Keratinocyte (primary cell): Measurements from ENCODE around the gene ZNF41. TPM values are rescaled to one million over a fixed set of nuclear protein-coding genes. Genes with fewer than 3 reads are reported as not detected.
A peak's percentile ranks its signal among the peaks of the same experiment; 100 is the strongest.
"Not testable (repeated sequence)": the region's sequence is repeated elsewhere in the genome, so short reads cannot be mapped to it uniquely, and the experiment has no call there.

Experiments
- DNase-seq: peaks from one replicate; pipeline ENCODE4 v3.0.0-alpha.2; 2011; ENCODE audit warnings: low read depth, missing footprints, low spot score
- FAIRE-seq: peaks from 2 replicates; lab custom pipeline; 2011; peaks lifted over from hg19 to GRCh38; lab: Jason Lieb, UNC
- H2AFZ ChIP-seq: 2 replicates; pipeline ENCODE4 v1.6.0; 2012; ENCODE audit warnings: low read length, control low read depth, inconsistent platforms; ENCODE audit not compliant: control insufficient read depth
- H3K27ac ChIP-seq: 2 replicates; pipeline ENCODE4 v1.5.1; 2011; ENCODE audit warnings: low read length; ENCODE audit not compliant: control insufficient read depth, insufficient read depth
- H3K27me3 ChIP-seq: 3 replicates; pipeline ENCODE4 v1.6.0; 2011; ENCODE audit warnings: low read length; ENCODE audit not compliant: control insufficient read depth, insufficient read depth; ENCODE audit errors: extremely low read depth
- H3K36me3 ChIP-seq, 2 experiments: 2 replicates in 1 of 2; 3 replicates in 1 of 2; pipeline ENCODE4 v1.5.1; 2011; ENCODE audit warnings: low read length in 2 of 2, mild to moderate bottlenecking in 1 of 2; ENCODE audit not compliant: control insufficient read depth in 2 of 2, insufficient read depth in 2 of 2; ENCODE audit errors: extremely low read depth in 1 of 2
- H3K4me1 ChIP-seq: 3 replicates; pipeline ENCODE4 v1.5.1; 2011; ENCODE audit warnings: low read length; ENCODE audit not compliant: control insufficient read depth, insufficient read depth; ENCODE audit errors: extremely low read depth
- H3K4me2 ChIP-seq: 3 replicates; pipeline ENCODE4 v1.6.0; 2011; ENCODE audit warnings: low read depth, low read length; ENCODE audit not compliant: control insufficient read depth, insufficient read depth; ENCODE audit errors: extremely low read depth
- H3K4me3 ChIP-seq, 3 experiments: fragments of 200-600 bp in 1 of 3; sonication (generic) in 1 of 3; 2 replicates in 2 of 3; 3 replicates in 1 of 3; pipeline ENCODE4 v1.5.1; 2011 to 2016; ENCODE audit warnings: low read length in 3 of 3, mild to moderate bottlenecking in 3 of 3, control low read depth in 2 of 3, inconsistent platforms in 1 of 3, low read depth in 1 of 3, mixed read lengths in 1 of 3, mixed run types in 1 of 3, moderate library complexity in 1 of 3; ENCODE audit not compliant: control insufficient read depth in 2 of 3, insufficient read depth in 2 of 3; ENCODE audit errors: extremely low read depth in 1 of 3
- H3K79me2 ChIP-seq: 2 replicates; pipeline ENCODE4 v1.6.0; 2012; ENCODE audit warnings: low read length; ENCODE audit not compliant: control insufficient read depth, insufficient read depth
- H3K9ac ChIP-seq: 3 replicates; pipeline ENCODE4 v1.6.0; 2011; ENCODE audit warnings: low read length; ENCODE audit not compliant: control insufficient read depth, insufficient read depth; ENCODE audit errors: extremely low read depth
- H3K9me1 ChIP-seq: 3 replicates; pipeline ENCODE4 v1.6.0; 2011; ENCODE audit warnings: low read length; ENCODE audit not compliant: control insufficient read depth, insufficient read depth; ENCODE audit errors: extremely low read depth
- H3K9me3 ChIP-seq: 2 replicates; pipeline ENCODE4 v1.5.1; 2012; ENCODE audit warnings: low read depth, low read length; ENCODE audit not compliant: control insufficient read depth
- H4K20me1 ChIP-seq: 3 replicates; pipeline ENCODE4 v1.6.0; 2011; ENCODE audit warnings: low read length; ENCODE audit not compliant: control insufficient read depth, insufficient read depth; ENCODE audit errors: extremely low read depth
- CTCF ChIP-seq, 3 experiments: IDR thresholded peaks in 1 of 3; conservative IDR thresholded peaks in 1 of 3; optimal IDR thresholded peaks in 1 of 3; 2 replicates in 2 of 3; 3 replicates in 1 of 3; pipeline versions ENCODE3 to v1.5.1; 2011; ENCODE audit warnings: low read length in 3 of 3, mild to moderate bottlenecking in 3 of 3, moderate library complexity in 2 of 3, control low read depth in 1 of 3, inconsistent platforms in 1 of 3; ENCODE audit not compliant: insufficient read depth in 2 of 3; ENCODE audit errors: extremely low read depth in 1 of 3
- EZH2 ChIP-seq: IDR thresholded peaks from one replicate; pipeline ENCODE4 v1.6.1; 2012; ENCODE audit warnings: inconsistent platforms, mild to moderate bottlenecking, low read length, moderate library complexity
- dilution Hi-C: fragments of 300-500 bp; cut with MboI; formaldehyde crosslinking; loops from one replicate; pipeline ENCODE4 v1.7.0; 2020; ENCODE audit warnings: low sequenced_read_pairs; ENCODE audit not compliant: extremely low pct_ligation_motif_present
- polyA plus RNA-seq, 5 experiments: library from polyadenylated mRNA; depleted of rRNA in 3 of 5; stranded (reverse) in 3 of 5; stranded (forward) in 1 of 5; unstranded in 1 of 5; fragments of >200 nt; gene quantifications; 1 replicate in 1 of 5; 2 replicates in 3 of 5; 3 replicates in 1 of 5; pipeline versions ENCODE4 v1.2.1 to v1.2.3, GENCODE V29; 2011 to 2012; ENCODE audit warnings: missing spikeins in 2 of 5, low read depth in 1 of 5, low replicate concordance in 1 of 5

ZNF41 gene
- polyA plus RNA-seq, 1 donor (not counting 4 experiments of a cell fraction or from before 2014, with no cell fraction given) = 5.0 TPM

GRCh38 chrX:47512383-47512782, 29.4 kb upstream of the ZNF41 start:
- H3K9me1 ChIP-seq, H3K27ac ChIP-seq, H3K4me3 ChIP-seq, H3K27me3 ChIP-seq, H3K9ac ChIP-seq, H4K20me1 ChIP-seq, H3K36me3 ChIP-seq, H3K9me3 ChIP-seq, H3K79me2 ChIP-seq, H3K4me2 ChIP-seq, dilution Hi-C loops, DNase-seq, H2AFZ ChIP-seq: not testable (repeated sequence)
- FAIRE-seq = peak; percentile 87
- peaks cover 19% of the 10 kb centered on the region for H3K4me1 ChIP-seq

- dilution Hi-C loops = no loop called here
- no peak overlapping the region for H2AFZ ChIP-seq
- no peaks in the 10 kb centered on the region for H3K9me1 ChIP-seq
- no peak for DNase-seq
- no peak overlapping the region for H3K9ac ChIP-seq
- no peaks in the 10 kb centered on the region for H3K36me3 ChIP-seq
- H3K27me3 ChIP-seq = no peaks in the 10 kb centered on the region
- H3K27ac ChIP-seq = no peak overlapping the region
- H3K4me1 ChIP-seq = no peaks in the 10 kb centered on the region
- H3K79me2 ChIP-seq = no peaks in the 10 kb centered on the region
- no peaks in the 10 kb centered on the region for H4K20me1 ChIP-seq
- TF ChIP-seq CTCF (optimal IDR thresholded peaks at IDR 0.05 in 1 of 3, IDR thresholded peaks at IDR 0.05 in 1 of 3, conservative IDR thresholded peaks at IDR 0.05 in 1 of 3; ENCODE audit: extremely low read depth in 1 of 3, insufficient read depth in 2 of 3, low read length in 3 of 3) = no peak
- TF ChIP-seq EZH2 = no peak
- H3K4me3 ChIP-seq = no peak overlapping the region
- no peak for FAIRE-seq
- no peak overlapping the region for H3K4me2 ChIP-seq
- H3K9me3 ChIP-seq = no peaks in the 10 kb centered on the region
These were observed 24.3 kb upstream of the ZNF41 start for GRCh38 chrX:47507153-47507867.

GRCh38 chrX:47503151-47503550, 20.1 kb upstream of the ZNF41 start:
- no peak overlapping the region for H3K4me2 ChIP-seq
- no peaks in the 10 kb centered on the region for H3K9me3 ChIP-seq
- no peak overlapping the region for H2AFZ ChIP-seq
- dilution Hi-C loops = no loop called here
- TF ChIP-seq CTCF (optimal IDR thresholded peaks at IDR 0.05 in 1 of 3, IDR thresholded peaks at IDR 0.05 in 1 of 3, conservative IDR thresholded peaks at IDR 0.05 in 1 of 3; ENCODE audit: extremely low read depth in 1 of 3, insufficient read depth in 2 of 3, low read length in 3 of 3) = no peak
- TF ChIP-seq EZH2 = no peak
- H4K20me1 ChIP-seq = no peaks in the 10 kb centered on the region
- FAIRE-seq = no peak
- H3K9me1 ChIP-seq = no peaks in the 10 kb centered on the region
- H3K4me1 ChIP-seq = peaks cover 3% of the 10 kb centered on the region
- no peak overlapping the region for H3K27ac ChIP-seq
- no peaks in the 10 kb centered on the region for H3K27me3 ChIP-seq
- DNase-seq = no peak
- no peak overlapping the region for H3K4me3 ChIP-seq
- no peaks in the 10 kb centered on the region for H3K79me2 ChIP-seq
- no peak overlapping the region for H3K9ac ChIP-seq
- H3K36me3 ChIP-seq = no peaks in the 10 kb centered on the region
